ENCODE measurements around the gene COX8A.
"Not testable (repeated sequence)": the region's sequence is repeated elsewhere in the genome, so short reads cannot be mapped to it uniquely, and the experiment has no call there.

The COX8A gene

GRCh38 chr11:63974259-63975143 lies at the start of gene COX8A:
COX8A (plus strand) TSS chr11:63974620; CDS start chr11:63974681, 61 bp downstream.
- peak; percentile 89 for DNase-seq

- DNase-seq, result no peak
Measured at GRCh38 chr11:63929616-63930015, 44.8 kb upstream of the COX8A start.

GRCh38 chr11:63931045-63931444 lies 43.4 kb upstream of the COX8A start:
- DNase-seq, result no peak

DNA sequence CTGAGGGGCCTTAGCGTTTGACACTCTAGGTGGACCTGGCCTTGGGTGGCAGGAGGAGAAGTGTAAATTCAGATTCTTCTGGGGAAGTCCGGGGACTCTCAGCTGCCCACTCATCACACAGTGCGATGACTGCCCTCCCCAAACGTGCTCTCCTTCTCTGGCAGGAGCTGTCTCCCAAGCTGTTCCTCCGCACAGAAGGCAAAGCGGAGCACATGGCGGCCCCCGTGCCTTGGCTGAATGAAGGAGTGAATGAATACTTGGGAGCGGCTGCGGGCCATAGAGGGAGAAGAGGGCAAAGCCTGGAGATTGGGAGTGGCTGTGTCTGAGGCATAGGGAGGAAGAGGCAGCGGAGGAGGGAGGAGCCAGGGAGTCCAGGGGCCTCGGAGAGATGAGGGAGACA lies 42.5 kb upstream of the COX8A start:
- no peak for DNase-seq

DNA sequence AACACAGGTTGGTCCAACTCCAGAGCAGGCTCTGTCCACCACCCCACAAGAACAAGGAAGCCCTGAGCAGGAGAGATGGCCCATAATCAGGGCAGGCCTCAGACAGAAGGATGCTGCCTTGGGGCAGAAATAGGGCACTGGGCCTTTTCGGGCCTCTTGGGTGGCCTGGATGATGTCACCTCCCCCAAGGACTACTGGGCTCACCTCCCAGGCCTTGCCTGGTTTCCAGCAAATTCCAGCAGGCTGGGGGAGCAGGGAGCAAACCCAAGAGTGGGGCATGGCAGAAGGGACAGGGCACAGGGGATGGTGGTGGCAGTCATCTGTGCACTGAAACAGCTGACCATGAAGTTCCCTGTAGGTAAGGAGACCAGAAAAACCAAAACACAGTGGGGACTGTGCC lies 41.0 kb upstream of the COX8A start:
- no peak for DNase-seq

- DNase-seq, result no peak
Measured at GRCh38 chr11:63937713-63938478, 36.5 kb upstream of the COX8A start.

DNA sequence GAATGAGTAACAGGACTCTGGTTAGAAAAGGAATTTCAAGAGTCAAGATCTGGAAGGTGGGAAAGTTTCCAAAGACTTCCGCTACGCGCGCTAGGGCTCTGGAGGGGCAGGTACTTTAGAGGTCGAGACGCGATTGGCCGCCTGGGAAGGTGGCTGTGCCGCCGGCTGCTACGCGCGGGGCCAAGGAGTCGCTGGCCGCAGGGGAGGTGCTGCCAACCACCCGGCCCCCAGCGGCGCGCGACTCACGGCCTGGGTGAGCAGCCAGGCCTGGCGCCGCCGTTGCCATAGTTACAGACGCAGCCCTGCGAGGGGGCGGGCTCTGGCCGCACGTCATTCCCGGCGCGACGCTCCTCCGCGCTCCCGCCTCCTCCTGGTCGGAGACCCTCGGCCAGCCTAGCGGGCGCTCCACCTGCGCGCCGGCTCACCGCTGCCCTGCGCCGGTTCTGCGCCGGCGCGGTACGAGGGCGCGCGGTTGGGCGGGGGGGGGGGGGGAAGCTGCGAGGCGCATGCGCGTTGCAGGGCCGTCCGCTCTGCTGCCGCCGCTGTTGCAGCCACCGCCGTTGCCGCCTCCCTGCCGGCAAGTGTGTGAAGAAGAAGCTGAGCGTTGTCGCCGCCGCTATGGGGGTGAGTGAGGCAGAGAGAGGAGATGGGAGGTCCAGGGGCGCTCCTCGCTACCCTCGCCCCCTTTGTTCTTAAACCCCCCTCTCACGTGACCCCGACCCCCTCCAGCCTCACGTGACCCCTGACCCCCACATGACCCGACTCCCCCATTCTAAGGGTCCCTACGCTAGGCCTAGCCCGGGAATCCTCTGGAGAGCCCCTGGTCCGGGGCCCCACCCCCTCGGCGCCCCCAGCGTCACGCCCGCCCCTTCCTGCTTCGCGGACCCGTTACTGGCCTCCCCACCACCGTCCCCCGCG lies 35.7 kb upstream of the COX8A start, which contains the start of gene NAA40:
Gene NAA40 (plus strand): TSS at position 524 of the 918 bp plus-strand sequence. CDS start 95 bp downstream, at position 619.
- DNase-seq, result peak; percentile 85

DNA sequence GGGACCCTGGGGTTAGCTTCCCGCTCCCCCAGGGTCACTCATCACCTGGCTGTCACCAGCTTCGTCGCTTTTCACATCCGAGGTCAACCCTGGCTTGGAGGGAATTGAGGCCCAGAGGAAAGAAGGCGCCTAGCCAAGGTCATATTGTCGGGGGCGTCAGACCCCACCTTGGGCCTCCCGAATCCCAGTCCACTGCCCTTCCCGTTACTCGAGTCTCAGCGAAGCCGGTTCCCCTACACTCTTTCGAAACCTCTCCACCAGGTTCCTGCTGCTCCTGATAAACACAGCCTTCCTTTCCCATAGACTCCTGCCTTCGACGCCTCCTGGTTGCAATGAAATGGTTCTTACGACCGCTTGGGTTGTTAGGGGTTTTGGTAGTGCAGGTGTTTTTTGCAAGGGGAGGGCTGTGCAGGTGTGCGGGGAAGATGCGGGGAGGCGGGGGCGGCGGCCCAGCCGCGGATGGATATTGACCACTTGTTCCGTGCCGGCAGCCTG lies 35.0 kb upstream of the COX8A start:
- no peak for DNase-seq

DNA sequence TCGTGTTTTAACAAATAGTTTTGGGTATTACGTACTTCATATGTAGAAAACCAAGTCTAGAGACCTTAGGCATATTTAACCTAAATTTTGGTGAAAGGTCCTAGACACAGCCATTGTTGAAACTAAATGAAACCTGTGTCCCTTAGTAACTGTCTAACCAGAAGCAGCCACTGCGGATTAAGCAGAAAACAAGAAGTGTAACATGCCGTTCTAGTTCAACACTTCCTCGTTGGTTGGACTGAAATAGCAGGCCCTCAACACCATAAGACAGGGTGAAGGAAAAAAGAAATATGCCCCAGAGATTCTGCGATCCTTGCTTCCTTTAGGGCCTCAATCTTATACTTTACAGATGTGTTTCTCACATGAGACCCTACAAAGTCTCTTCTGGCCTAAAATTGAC lies 33.6 kb upstream of the COX8A start:
- no peak for DNase-seq

DNA sequence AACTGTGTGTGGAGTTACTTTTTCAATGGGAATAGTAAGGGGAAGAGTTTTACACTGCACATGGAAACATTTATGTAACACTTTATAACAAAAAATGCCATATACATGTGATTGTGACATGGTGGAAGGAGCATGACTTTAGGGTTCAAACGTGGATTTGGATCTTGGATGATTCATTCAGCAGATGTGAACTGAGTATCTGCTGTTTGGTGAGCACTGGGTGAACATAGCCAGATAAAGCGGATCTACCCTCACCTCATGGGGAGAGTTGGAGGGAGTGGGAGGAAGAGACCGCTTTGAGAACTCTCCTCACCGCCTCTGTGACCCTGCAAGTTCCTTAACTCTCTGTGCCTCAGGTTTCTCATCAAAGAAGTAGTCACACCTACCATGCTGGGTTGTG lies 32.5 kb upstream of the COX8A start:
- no peak for DNase-seq

- no peak for DNase-seq
Measured at GRCh38 chr11:63942803-63943202, 31.6 kb upstream of the COX8A start.

GRCh38 chr11:63944987-63945386 lies 29.4 kb upstream of the COX8A start:
- DNase-seq, result no peak

- DNase-seq, result peak; percentile 33
Measured at GRCh38 chr11:63945477-63946163, 28.8 kb upstream of the COX8A start.

GRCh38 chr11:63951779-63952536 lies 22.5 kb upstream of the COX8A start:
- DNase-seq, result no peak

DNA sequence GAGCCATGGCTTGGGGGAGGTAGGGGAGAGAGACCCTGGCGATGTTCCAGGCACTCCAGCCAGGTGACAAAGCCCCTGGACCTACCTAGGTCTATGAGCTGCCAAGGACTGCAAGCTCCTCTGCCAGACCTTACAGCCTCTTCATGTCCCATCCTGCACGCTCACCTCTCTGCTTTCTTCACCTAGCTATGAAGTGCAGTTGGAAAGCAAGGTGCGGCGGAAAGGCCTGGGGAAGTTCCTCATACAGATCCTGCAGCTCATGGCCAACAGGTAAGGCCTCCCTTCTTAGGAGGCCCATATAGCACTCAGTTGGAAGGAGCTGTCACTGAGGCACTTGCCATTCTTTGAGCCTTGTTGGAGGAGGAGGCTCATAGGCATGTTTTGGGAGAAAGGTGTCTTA lies 21.9 kb upstream of the COX8A start:
- DNase-seq, result no peak

DNA sequence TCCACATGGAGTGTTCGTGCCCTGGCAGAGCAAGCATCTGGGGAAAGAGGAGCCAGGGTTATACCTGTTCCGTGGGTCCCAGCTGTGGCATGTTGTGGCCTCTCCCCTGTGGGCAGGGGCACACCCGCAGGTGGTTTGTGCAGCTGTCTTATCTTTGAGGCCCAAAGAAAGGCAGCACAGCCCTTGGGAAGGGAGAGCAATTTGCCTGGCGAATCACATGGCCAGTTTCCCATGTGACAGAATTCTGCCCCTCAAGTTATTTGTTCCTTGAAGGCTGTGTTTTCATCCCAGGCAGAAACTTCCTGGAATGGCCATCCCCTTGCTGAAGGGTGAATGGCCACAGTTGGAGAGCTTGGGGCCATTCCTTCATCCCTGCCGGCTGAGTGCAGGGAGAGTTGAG lies 16.4 kb upstream of the COX8A start:
- DNase-seq, result no peak

GRCh38 chr11:63961608-63962412 lies 12.6 kb upstream of the COX8A start:
- no peak for DNase-seq

GRCh38 chr11:63963895-63964294 lies 10.5 kb upstream of the COX8A start:
- not testable (repeated sequence) for DNase-seq

GRCh38 chr11:63966444-63966843 lies 8.0 kb upstream of the COX8A start:
- no peak for DNase-seq

DNA sequence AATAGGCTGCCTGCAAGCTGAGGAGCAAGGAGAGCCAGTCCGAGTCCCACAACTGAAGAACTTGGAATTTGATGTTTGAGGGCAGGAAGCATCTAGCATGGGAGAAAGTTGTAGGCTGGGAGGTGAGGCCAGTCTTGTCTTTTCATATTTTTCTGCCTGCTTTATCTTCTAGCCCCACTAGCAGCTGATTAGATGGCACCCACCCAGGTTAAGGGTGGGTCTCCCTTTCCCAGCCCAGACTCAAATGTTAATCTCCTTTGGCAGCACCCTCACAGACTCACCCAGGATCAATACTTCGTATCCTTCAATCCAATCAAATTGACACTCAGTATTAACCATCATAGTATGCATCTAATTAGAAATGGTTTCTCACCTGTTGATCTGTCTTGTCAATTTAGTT lies 5.0 kb upstream of the COX8A start:
- no peak for DNase-seq
